Neuronal stem cell (in vitro differentiated cells): ENCODE results near the gene TNS3.

Source experiments
- DNase-seq: peaks from one replicate; pipeline ENCODE4 v3.0.0-alpha.2; 2013; ENCODE audit warnings: low spot score
- H2AFZ ChIP-seq: one replicate; pipeline ENCODE4 v1.6.1; 2013; ENCODE audit warnings: mild to moderate bottlenecking, low read length, inconsistent platforms
- H2AK5ac ChIP-seq: 2 replicates; pipeline ENCODE4 v1.6.1; 2013; ENCODE audit warnings: low read depth, mild to moderate bottlenecking, inconsistent platforms, low read length, moderate library complexity, mixed read lengths
- H2BK120ac ChIP-seq: 2 replicates; pipeline ENCODE4 v1.6.1; 2013; ENCODE audit warnings: low read depth, mild to moderate bottlenecking, inconsistent platforms, low read length, moderate library complexity, mixed read lengths
- H2BK12ac ChIP-seq: one replicate; pipeline ENCODE4 v1.6.1; 2013; ENCODE audit warnings: low read length, inconsistent platforms
- H2BK15ac ChIP-seq: 2 replicates; pipeline ENCODE4 v1.6.1; 2013; ENCODE audit warnings: mild to moderate bottlenecking, low read length, inconsistent platforms, mixed read lengths
- H2BK5ac ChIP-seq: one replicate; pipeline ENCODE4 v1.6.1; 2013; ENCODE audit warnings: inconsistent platforms, mild to moderate bottlenecking, low read length, moderate library complexity
- H3K14ac ChIP-seq: one replicate; pipeline ENCODE4 v1.6.1; 2013; ENCODE audit warnings: low read length, inconsistent platforms
- H3K18ac ChIP-seq: 2 replicates; pipeline ENCODE4 v1.6.1; 2013; ENCODE audit warnings: low read length, inconsistent platforms
- H3K23ac ChIP-seq: 2 replicates; pipeline ENCODE4 v1.6.1; 2013; ENCODE audit warnings: low read depth, mild to moderate bottlenecking, mixed read lengths, low read length, inconsistent platforms; ENCODE audit not compliant: poor library complexity
- H3K27ac ChIP-seq: replicated peaks from 3 replicates; pipeline ENCODE4 v1.5.1; 2013; ENCODE audit warnings: low read length, inconsistent platforms
- H3K27me3 ChIP-seq, 3 experiments: 2 replicates each; pipeline ENCODE4 v1.6.1; 2013; ENCODE audit warnings: low read length in 3 of 3, mild to moderate bottlenecking in 2 of 3, inconsistent platforms in 1 of 3, low read depth in 1 of 3, mixed read lengths in 1 of 3, moderate library complexity in 1 of 3; ENCODE audit not compliant: control insufficient read depth in 3 of 3, insufficient read depth in 3 of 3
- H3K36me3 ChIP-seq, 2 donors: replicated peaks in 1 of 2; 2 replicates each; pipeline ENCODE4 v1.6.1; 2013; ENCODE audit warnings: low read length in 2 of 2; ENCODE audit not compliant: control insufficient read depth in 2 of 2, insufficient read depth in 2 of 2
- H3K4ac ChIP-seq: 2 replicates; pipeline ENCODE4 v1.6.1; 2013; ENCODE audit warnings: inconsistent platforms, mild to moderate bottlenecking, low read length, moderate library complexity
- H3K4me1 ChIP-seq, 2 donors: 1 replicate in 1 of 2; 2 replicates in 1 of 2; pipeline ENCODE4 v1.6.1; 2013; ENCODE audit warnings: low read length in 2 of 2, low read depth in 1 of 2; ENCODE audit not compliant: control insufficient read depth in 2 of 2, insufficient read depth in 1 of 2
- H3K4me2 ChIP-seq: one replicate; pipeline ENCODE4 v1.6.1; 2013; ENCODE audit warnings: mild to moderate bottlenecking, low read length, inconsistent platforms; ENCODE audit not compliant: insufficient read depth, poor library complexity, severe bottlenecking
- H3K4me3 ChIP-seq, 2 donors: 2 replicates each; pipeline ENCODE4 v1.5.1; 2013; ENCODE audit warnings: low read length in 2 of 2, mild to moderate bottlenecking in 2 of 2, inconsistent platforms in 1 of 2, moderate library complexity in 1 of 2
- H3K79me1 ChIP-seq: one replicate; pipeline ENCODE4 v1.6.1; 2013; ENCODE audit warnings: low read depth, mild to moderate bottlenecking, inconsistent platforms, low read length, moderate library complexity
- H3K9ac ChIP-seq: one replicate; pipeline ENCODE4 v1.6.1; 2013; ENCODE audit warnings: mild to moderate bottlenecking, low read depth, low read length, inconsistent platforms; ENCODE audit not compliant: poor library complexity
- H3K9me3 ChIP-seq, 2 donors: replicated peaks in 1 of 2; 2 replicates each; pipeline versions ENCODE3 to v1.6.1; 2013; ENCODE audit warnings: low read length in 2 of 2, mild to moderate bottlenecking in 2 of 2, inconsistent platforms in 1 of 2, low read depth in 1 of 2, mixed read lengths in 1 of 2, moderate library complexity in 1 of 2; ENCODE audit not compliant: control insufficient read depth in 2 of 2, insufficient read depth in 1 of 2
- H4K8ac ChIP-seq: one replicate; pipeline ENCODE4 v1.6.1; 2013; ENCODE audit warnings: low read depth, mild to moderate bottlenecking, inconsistent platforms, low read length, moderate library complexity
- H4K91ac ChIP-seq: one replicate; pipeline ENCODE4 v1.6.1; 2013; ENCODE audit warnings: low read length, low read depth, mild to moderate bottlenecking, inconsistent platforms; ENCODE audit not compliant: poor library complexity
- WGBS, 2 donors: extraction: QIAGEN DNeasy Blood & Tissue Kit; methylation state at CpG; one replicate each; pipeline ENCODE4 v1.1.7; 2013; ENCODE audit warnings: missing lambda C conversion rate in 2 of 2, mixed read lengths in 1 of 2; ENCODE audit not compliant: insufficient read length in 2 of 2, insufficient replicate concordance in 1 of 2; ENCODE audit errors: extremely low coverage in 2 of 2; 5-methylcytosine and 5-hydroxymethylcytosine counted together

Gene TNS3

DNA sequence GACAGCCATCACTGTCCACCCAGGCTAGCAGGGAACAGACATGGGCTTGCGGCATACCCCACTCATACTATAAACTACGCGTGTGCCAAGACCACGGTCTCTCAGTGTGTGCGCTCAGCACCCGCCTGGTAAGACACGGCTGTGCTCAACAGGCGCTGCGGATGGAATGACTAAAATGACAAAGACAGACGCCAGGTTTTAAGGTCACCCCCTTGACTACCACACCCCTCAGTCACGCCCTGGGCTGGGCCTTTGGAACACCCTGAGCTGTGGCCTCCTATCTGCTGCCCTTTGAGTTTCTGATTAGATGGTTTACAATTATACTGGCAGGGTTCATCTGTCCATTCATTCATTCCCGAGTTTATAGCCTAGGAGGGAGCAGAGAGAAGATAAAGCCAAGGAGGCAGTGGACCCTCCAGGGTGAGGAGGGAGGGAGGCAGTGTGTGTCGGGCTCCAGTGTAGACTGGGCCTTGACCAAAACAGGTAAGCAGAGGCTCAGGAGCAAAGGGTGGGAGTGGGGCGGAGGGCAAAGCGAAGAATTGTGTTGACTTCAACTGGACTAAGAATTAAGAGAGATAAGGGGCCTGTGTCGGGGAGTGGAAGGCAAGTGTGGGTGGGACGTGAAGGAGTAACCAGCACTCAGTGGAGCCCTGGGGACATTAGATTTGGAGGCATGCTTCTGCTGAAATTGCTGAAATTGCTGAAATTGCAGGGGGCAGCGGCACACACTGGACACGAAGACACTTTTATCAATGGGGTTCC, 35.0 kb downstream of the TNS3 start:
- Histone ChIP-seq H3K27ac (no peak overlapping the region), H3K9me3 (no peaks in the 10 kb centered on the region), H2BK12ac (no peak overlapping the region)

DNA sequence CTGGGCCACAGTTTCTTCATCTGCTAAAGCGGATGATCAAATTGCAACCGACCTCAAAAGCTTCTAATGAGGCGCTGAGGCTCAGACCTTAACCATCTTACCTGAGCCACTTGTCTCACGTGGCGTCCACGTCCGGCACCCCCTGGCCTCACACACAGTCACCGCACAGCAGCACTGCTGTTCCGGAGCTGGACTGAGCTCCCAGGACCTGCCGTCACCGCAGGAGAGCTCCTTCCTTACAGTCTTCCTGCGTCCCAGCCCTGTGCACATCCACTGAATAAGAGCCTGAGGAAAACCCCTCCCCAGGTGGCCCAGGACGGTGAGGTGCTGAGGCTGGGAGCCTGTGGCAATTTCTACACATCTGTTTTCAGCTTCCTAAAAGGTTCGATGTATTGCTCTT, 35.7 kb downstream of the TNS3 start:
- Histone ChIP-seq H3K4me3 (no peak overlapping the region), H3K4ac (no peak overlapping the region), H3K18ac (peak overlapping the region; percentile 75), H3K9me3 (no peaks in the 10 kb centered on the region), H2BK12ac (no peak overlapping the region), H2BK15ac (no peak overlapping the region), H4K91ac (no peak overlapping the region), H3K79me1 (peaks cover 4% of the 10 kb centered on the region), H2BK120ac (no peak overlapping the region), H3K4me2 (no peak overlapping the region), H3K14ac (no peak overlapping the region), H3K27ac (no peak overlapping the region), H3K23ac (peak overlapping the region; percentile 66), H2AK5ac (no peak overlapping the region), H2AFZ (no peak overlapping the region), H2BK5ac (no peak overlapping the region), H3K27me3 (no peaks in the 10 kb centered on the region), H4K8ac (no peak overlapping the region), H3K36me3 (peaks cover 0 to 3% of the 10 kb centered on the region in 2 donors), H3K4me1 (peaks cover 0 to 2% of the 10 kb centered on the region in 2 donors), H3K9ac (no peak overlapping the region)
- no CpG with 5 or more reads among the region's 14 CpGs for WGBS, 2 donors
- DNase-seq = no peak

More for the DNA sequence above, 35.0 kb downstream of the TNS3 start:
- Histone ChIP-seq H2BK5ac (no peak overlapping the region), H3K9ac (no peak overlapping the region), H2BK120ac (no peak overlapping the region), H3K4me3 (no peak overlapping the region), H4K8ac (no peak overlapping the region), H3K18ac (no peak overlapping the region), H2BK15ac (peak overlapping the region; percentile 81), H2AK5ac (no peak overlapping the region), H3K36me3 (peaks cover 0 to 3% of the 10 kb centered on the region in 2 donors), H3K23ac (no peak overlapping the region), H2AFZ (no peak overlapping the region), H3K79me1 (peaks cover 4% of the 10 kb centered on the region), H4K91ac (no peak overlapping the region), H3K4me2 (no peak overlapping the region), H3K4ac (no peak overlapping the region), H3K14ac (no peak overlapping the region), H3K4me1 (peaks cover 0 to 2% of the 10 kb centered on the region in 2 donors), H3K27me3 (no peaks in the 10 kb centered on the region)
- DNase-seq = no peak
- no CpG with 5 or more reads among the region's 19 CpGs for WGBS, 2 donors

DNA sequence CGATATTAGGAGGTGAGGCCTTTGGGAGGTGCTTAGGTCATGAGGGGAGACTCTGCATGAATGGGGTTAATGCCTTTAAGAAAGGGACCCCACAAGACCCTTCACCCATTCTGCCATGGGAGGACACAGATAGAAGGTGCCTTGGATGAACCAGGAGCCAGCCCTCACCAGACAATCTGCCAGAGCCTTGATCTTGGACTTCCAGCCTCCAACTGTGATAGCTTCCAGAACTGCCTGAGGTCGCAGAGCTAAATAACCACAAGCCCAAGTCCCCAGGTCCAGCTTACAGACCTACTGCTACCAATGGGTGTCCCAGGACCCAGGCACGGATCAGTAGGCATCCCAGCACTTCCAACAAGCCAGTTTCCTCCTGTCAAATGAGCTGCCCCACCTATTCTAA, 37.5 kb downstream of the TNS3 start:
- H3K4me3 ChIP-seq = no peak overlapping the region
- H3K27ac ChIP-seq = no peak overlapping the region
- H3K4me2 ChIP-seq = no peak overlapping the region
- H3K4ac ChIP-seq = no peak overlapping the region
- H3K36me3 ChIP-seq = peaks cover 0 to under 1% of the 10 kb centered on the region in 2 donors
- H2BK5ac ChIP-seq = no peak overlapping the region
- no peak overlapping the region for H2BK120ac ChIP-seq
- no peak overlapping the region for H2AFZ ChIP-seq
- no peak overlapping the region for H2AK5ac ChIP-seq
- H3K27me3 ChIP-seq = no peaks in the 10 kb centered on the region
- H3K18ac ChIP-seq = no peak overlapping the region
- no CpG with 5 or more reads among the region's 3 CpGs for WGBS, 2 donors
- no peak overlapping the region for H3K14ac ChIP-seq
- H3K9ac ChIP-seq = no peak overlapping the region
- no peaks in the 10 kb centered on the region for H3K9me3 ChIP-seq
- H2BK12ac ChIP-seq = no peak overlapping the region
- H3K4me1 ChIP-seq = peaks cover 0 to 7% of the 10 kb centered on the region in 2 donors
- H3K23ac ChIP-seq = no peak overlapping the region
- H4K8ac ChIP-seq = no peak overlapping the region
- no peak overlapping the region for H2BK15ac ChIP-seq
- no peak for DNase-seq
- no peaks in the 10 kb centered on the region for H3K79me1 ChIP-seq
- no peak overlapping the region for H4K91ac ChIP-seq

DNA sequence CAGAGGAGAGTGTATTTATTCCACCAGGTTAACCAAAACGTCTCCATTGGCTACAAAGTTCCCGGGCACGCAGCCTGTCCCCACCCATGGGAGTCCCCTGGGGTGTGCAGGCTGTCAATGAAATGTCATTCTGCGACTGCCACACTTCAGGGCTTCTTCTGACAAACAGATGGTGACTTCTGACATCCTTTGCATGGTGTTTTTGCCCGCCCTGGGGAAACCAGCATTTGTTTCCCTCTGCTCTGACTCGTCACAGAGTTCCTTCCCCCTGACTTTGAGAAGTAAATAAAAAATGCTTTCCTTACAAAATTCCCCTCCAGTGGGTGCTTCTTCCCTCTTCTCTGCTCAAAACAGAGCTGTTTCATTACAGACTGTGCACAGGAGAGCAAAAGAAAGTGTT, 38.2 kb downstream of the TNS3 start:
- H3K79me1 ChIP-seq = no peaks in the 10 kb centered on the region
- H3K23ac ChIP-seq = no peak overlapping the region
- H4K91ac ChIP-seq = no peak overlapping the region
- no peak overlapping the region for H3K14ac ChIP-seq
- no peak overlapping the region for H2BK5ac ChIP-seq
- H3K4me1 ChIP-seq = peaks cover 0 to 13% of the 10 kb centered on the region in 2 donors
- no peak overlapping the region for H3K18ac ChIP-seq
- no peak overlapping the region for H3K4ac ChIP-seq
- H3K27me3 ChIP-seq = no peaks in the 10 kb centered on the region
- no peak overlapping the region for H3K27ac ChIP-seq
- H3K4me2 ChIP-seq = no peak overlapping the region
- H3K9me3 ChIP-seq = no peaks in the 10 kb centered on the region
- WGBS, 2 donors = no CpG with 5 or more reads among the region's 6 CpGs
- no peak for DNase-seq
- H2BK12ac ChIP-seq = no peak overlapping the region
- no peak overlapping the region for H2AK5ac ChIP-seq
- H2AFZ ChIP-seq = no peak overlapping the region
- H3K9ac ChIP-seq = no peak overlapping the region
- H2BK15ac ChIP-seq = no peak overlapping the region
- H2BK120ac ChIP-seq = no peak overlapping the region
- no peak overlapping the region for H4K8ac ChIP-seq
- no peaks in the 10 kb centered on the region for H3K36me3 ChIP-seq
- H3K4me3 ChIP-seq = no peak overlapping the region
